Activated T-cell treated with anti-CD3 and anti-CD28 coated beads, Interleukin-2, amount 50 U/mL, for 72 hours (primary cell): ENCODE results near the gene DNAH2. TPM values are rescaled to one million over a fixed set of nuclear protein-coding genes. Genes with fewer than 3 reads are reported as not detected.
A peak's percentile ranks its signal among the peaks of the same experiment; 100 is the strongest.

ENCODE experiments used
- ATAC-seq, 2 donors: fragments of 150-1000 bp; cut with Tn5 transposase; replicated peaks in 1 of 2; 2 replicates each; pipeline ENCODE4 v1.10.0; 2021; ENCODE audit warnings: moderate library complexity in 2 of 2, mild to moderate bottlenecking in 1 of 2
- DNase-seq, 2 donors: peaks; one replicate each; pipeline ENCODE4 v3.0.0; 2021 to 2022; ENCODE audit warnings: mixed read lengths in 1 of 2
- H3K27ac Mint-ChIP-seq: one replicate; pipeline ENCODE4 v1.8.0; 2022; ENCODE audit warnings: mild to moderate bottlenecking, moderate library complexity, mixed read lengths
- H3K27me3 Mint-ChIP-seq: one replicate; pipeline ENCODE4 v1.8.0; 2022; ENCODE audit warnings: low read depth, mixed read lengths
- H3K36me3 Mint-ChIP-seq, 2 donors: one replicate each; pipeline ENCODE4 v1.8.0; 2022; ENCODE audit warnings: mixed read lengths in 2 of 2, mild to moderate bottlenecking in 1 of 2; ENCODE audit not compliant: insufficient read depth in 2 of 2
- H3K4me1 Mint-ChIP-seq: one replicate; pipeline ENCODE4 v1.8.0; 2022; ENCODE audit warnings: low read depth, mixed read lengths
- H3K4me3 Mint-ChIP-seq, 2 donors: one replicate each; pipeline ENCODE4 v1.8.0; 2022; ENCODE audit warnings: mild to moderate bottlenecking in 2 of 2, mixed read lengths in 2 of 2, moderate library complexity in 2 of 2
- H3K9me3 Mint-ChIP-seq, 2 donors: one replicate each; pipeline ENCODE4 v1.8.0; 2022; ENCODE audit warnings: mixed read lengths in 2 of 2
- total RNA-seq, 2 donors: library from RNA; stranded (reverse); gene quantifications; one replicate each; pipeline ENCODE4 v1.2.3, GENCODE V29; 2022

DNAH2 gene
- total RNA-seq, 2 donors from 2014 or later = 0.05 to 0.07 TPM

GRCh38 chr17:7839190-7839875, 121.8 kb downstream of the DNAH2 start:
- Mint-ChIP-seq H3K36me3 (peaks cover 2% of the 10 kb centered on the region in 2 donors), H3K27me3 (no peaks in the 10 kb centered on the region), H3K4me3 (peak overlapping the region; percentile 85 to 100), H3K4me1 (peaks cover 64% of the 10 kb centered on the region), H3K27ac (peak overlapping the region; percentile 33), H3K9me3 (no peaks in the 10 kb centered on the region)
- DNase-seq (peak in 1 of 2 donors; percentile 36), ATAC-seq (no peak)

GRCh38 chr17:7839876-7840261, 122.3 kb downstream of the DNAH2 start:
- H3K4me3 Mint-ChIP-seq = peak overlapping the region; percentile 91 to 100
- ATAC-seq = no peak
- H3K27me3 Mint-ChIP-seq = no peaks in the 10 kb centered on the region
- no peaks in the 10 kb centered on the region for H3K9me3 Mint-ChIP-seq
- peak; percentile 35 to 59 for DNase-seq
- H3K36me3 Mint-ChIP-seq = peaks cover 2% of the 10 kb centered on the region in 2 donors
- no peak overlapping the region for H3K27ac Mint-ChIP-seq
- H3K4me1 Mint-ChIP-seq = peaks cover 64% of the 10 kb centered on the region

GRCh38 chr17:7840441-7840840, 122.9 kb downstream of the DNAH2 start:
- peaks cover 70% of the 10 kb centered on the region for H3K4me1 Mint-ChIP-seq
- H3K4me3 Mint-ChIP-seq = peak overlapping the region; percentile 91 to 100
- no peaks in the 10 kb centered on the region for H3K27me3 Mint-ChIP-seq
- peaks cover 2% of the 10 kb centered on the region in 2 donors for H3K36me3 Mint-ChIP-seq
- H3K27ac Mint-ChIP-seq = peak overlapping the region; percentile 49
- DNase-seq = no peak
- ATAC-seq = no peak
- no peaks in the 10 kb centered on the region for H3K9me3 Mint-ChIP-seq

GRCh38 chr17:7840875-7841274, 123.3 kb downstream of the DNAH2 start:
- ATAC-seq (no peak), DNase-seq (no peak)
- Mint-ChIP-seq H3K4me1 (peaks cover 74% of the 10 kb centered on the region), H3K9me3 (no peaks in the 10 kb centered on the region), H3K36me3 (peaks cover 2% of the 10 kb centered on the region in 2 donors), H3K27ac (peak overlapping the region; percentile 49), H3K4me3 (peak overlapping the region; percentile 91 to 100), H3K27me3 (no peaks in the 10 kb centered on the region)

- Mint-ChIP-seq H3K9me3 (no peaks in the 10 kb centered on the region), H3K27me3 (no peaks in the 10 kb centered on the region), H3K4me3 (peak overlapping the region; percentile 91 to 100), H3K27ac (peak overlapping the region; percentile 89), H3K4me1 (peaks cover 74% of the 10 kb centered on the region), H3K36me3 (peaks cover 2% of the 10 kb centered on the region in 2 donors)
- ATAC-seq = peak; percentile 54 to 60
- peak; percentile 92 to 93 for DNase-seq
Measured at GRCh38 chr17:7841396-7841914, 123.9 kb downstream of the DNAH2 start.

GRCh38 chr17:7841915-7842379, 124.4 kb downstream of the DNAH2 start:
- peak; percentile 20 to 23 for ATAC-seq
- Mint-ChIP-seq H3K4me1 (peaks cover 74% of the 10 kb centered on the region), H3K27me3 (no peaks in the 10 kb centered on the region)

GRCh38 chr17:7842380-7843256, 125.1 kb downstream of the DNAH2 start:
- Mint-ChIP-seq H3K36me3 (peaks cover 2 to 7% of the 10 kb centered on the region in 2 donors), H3K27me3 (no peaks in the 10 kb centered on the region), H3K27ac (peak overlapping the region; percentile 89), H3K4me1 (peaks cover 70% of the 10 kb centered on the region), H3K4me3 (peak overlapping the region; percentile 91 to 100), H3K9me3 (no peaks in the 10 kb centered on the region)
- DNase-seq (peak; percentile 96 to 99), ATAC-seq (peak; percentile 55 to 57)

More at GRCh38 chr17:7841915-7842379, 124.4 kb downstream of the DNAH2 start:
- peak; percentile 85 to 87 for DNase-seq
- Mint-ChIP-seq H3K9me3 (no peaks in the 10 kb centered on the region), H3K4me3 (peak overlapping the region; percentile 91 to 100), H3K27ac (peak overlapping the region; percentile 89), H3K36me3 (peaks cover 2 to 3% of the 10 kb centered on the region in 2 donors)

- H3K4me1 Mint-ChIP-seq = peaks cover 67% of the 10 kb centered on the region
- H3K4me3 Mint-ChIP-seq = peak overlapping the region; percentile 91 to 100
- ATAC-seq (peak in 1 of 2 donors; percentile 3), DNase-seq (peak; percentile 64 to 65)
- H3K36me3 Mint-ChIP-seq = peaks cover 2 to 8% of the 10 kb centered on the region in 2 donors
- H3K27me3 Mint-ChIP-seq = no peaks in the 10 kb centered on the region
- no peaks in the 10 kb centered on the region for H3K9me3 Mint-ChIP-seq
- peak overlapping the region; percentile 89 for H3K27ac Mint-ChIP-seq
Measured at GRCh38 chr17:7843257-7843535, 125.7 kb downstream of the DNAH2 start.

- Mint-ChIP-seq H3K9me3 (no peaks in the 10 kb centered on the region), H3K4me1 (peaks cover 62% of the 10 kb centered on the region), H3K36me3 (peaks cover 2 to 10% of the 10 kb centered on the region in 2 donors), H3K27ac (peak overlapping the region; percentile 88), H3K27me3 (no peaks in the 10 kb centered on the region), H3K4me3 (peak overlapping the region; percentile 91 to 100)
- DNase-seq (peak; percentile 85 to 88), ATAC-seq (peak; percentile 17 to 21)
Measured at GRCh38 chr17:7843536-7844291, 126.2 kb downstream of the DNAH2 start.

GRCh38 chr17:7844292-7845154, 127.0 kb downstream of the DNAH2 start:
- Mint-ChIP-seq H3K27me3 (no peaks in the 10 kb centered on the region), H3K4me1 (peaks cover 55% of the 10 kb centered on the region), H3K9me3 (no peaks in the 10 kb centered on the region), H3K4me3 (peak overlapping the region; percentile 91 to 100), H3K36me3 (peaks cover 2 to 10% of the 10 kb centered on the region in 2 donors), H3K27ac (peak overlapping the region; percentile 88)
- DNase-seq (peak; percentile 88 to 91), ATAC-seq (peak; percentile 49 to 52)

GRCh38 chr17:7845359-7846062, 128.0 kb downstream of the DNAH2 start:
- peaks cover 55% of the 10 kb centered on the region for H3K4me1 Mint-ChIP-seq
- DNase-seq = no peak
- H3K27me3 Mint-ChIP-seq = no peaks in the 10 kb centered on the region
- H3K36me3 Mint-ChIP-seq = peaks cover 2 to 10% of the 10 kb centered on the region in 2 donors
- no peaks in the 10 kb centered on the region for H3K9me3 Mint-ChIP-seq
- peak overlapping the region; percentile 71 for H3K27ac Mint-ChIP-seq
- peak overlapping the region; percentile 91 to 100 for H3K4me3 Mint-ChIP-seq
- no peak for ATAC-seq
